Subcutaneous adipose tissue (tissue), 4 donors: Measurements from ENCODE around the gene COL20A1. TPM values are rescaled to one million over a fixed set of nuclear protein-coding genes. Genes with fewer than 3 reads are reported as not detected.

ENCODE experiments used
- CTCF ChIP-seq: fragments of 450-650 bp; IDR thresholded peaks from one replicate; pipeline ENCODE4 v1.5.1; 2016; ENCODE audit warnings: low read depth, mild to moderate bottlenecking, control low read depth, antibody characterized with exemption, moderate library complexity
- total RNA-seq, 4 donors: library from RNA; depleted of rRNA; stranded (reverse); fragments of >200 nt; gene quantifications; one replicate each; pipeline ENCODE4 v1.1.0, GENCODE V29; 2016

COL20A1 gene
- total RNA-seq, 4 donors from 2014 or later, result not detected

- TF ChIP-seq CTCF, result no peak
These were observed 21.1 kb downstream of the COL20A1 start for GRCh38 chr20:63314015-63314471.

- no peak for TF ChIP-seq CTCF
These were observed 21.7 kb downstream of the COL20A1 start for GRCh38 chr20:63314566-63315239.

- TF ChIP-seq CTCF, result no peak
These were observed 22.3 kb downstream of the COL20A1 start for GRCh38 chr20:63315240-63315689.

GRCh38 chr20:63315731-63316491, 22.9 kb downstream of the COL20A1 start:
- TF ChIP-seq CTCF, result no peak

GRCh38 chr20:63316502-63316921, 23.5 kb downstream of the COL20A1 start:
- TF ChIP-seq CTCF, result no peak

GRCh38 chr20:63317061-63317460, 24.1 kb downstream of the COL20A1 start:
- no peak for TF ChIP-seq CTCF

- no peak for TF ChIP-seq CTCF
These were observed 24.8 kb downstream of the COL20A1 start for GRCh38 chr20:63317601-63318291.
